T-helper 17 cell (primary cell): ENCODE data around the gene SH3RF3. TPM values are rescaled to one million over a fixed set of nuclear protein-coding genes. Genes with fewer than 3 reads are reported as not detected.

ENCODE experiments used
- ATAC-seq: fragments of 150-1000 bp; cut with Tn5 transposase; 2 replicates; pipeline ENCODE4 v1.10.0; 2021; ENCODE audit warnings: mild to moderate bottlenecking, moderate library complexity
- DNase-seq, 3 donors: peaks; one replicate each; pipeline versions ENCODE4 v3.0.0 to v3.0.0-alpha.2; 2020 to 2021
- H3K9me3 ChIP-seq: one replicate; pipeline ENCODE4 v1.7.0; 2013; ENCODE audit warnings: low read length, mild to moderate bottlenecking; ENCODE audit not compliant: control insufficient read depth, poor library complexity, severe bottlenecking
- H3K27ac Mint-ChIP-seq: one replicate; pipeline ENCODE4 v1.8.0; 2022; ENCODE audit warnings: mild to moderate bottlenecking, moderate library complexity, mixed read lengths
- H3K27me3 Mint-ChIP-seq: one replicate; pipeline ENCODE4 v1.8.0; 2022; ENCODE audit warnings: mixed read lengths
- H3K36me3 Mint-ChIP-seq: one replicate; pipeline ENCODE4 v1.8.0; 2022; ENCODE audit warnings: low read depth, mixed read lengths
- H3K4me1 Mint-ChIP-seq: one replicate; pipeline ENCODE4 v1.8.0; 2022; ENCODE audit warnings: mild to moderate bottlenecking, mixed read lengths
- H3K4me3 Mint-ChIP-seq: one replicate; pipeline ENCODE4 v1.8.0; 2022; ENCODE audit warnings: mild to moderate bottlenecking, moderate library complexity, mixed read lengths
- total RNA-seq, 4 donors: library from RNA in 2 of 4; stranded (reverse) in 2 of 4; gene quantifications; one replicate each; pipeline ENCODE4 v1.2.3 and lab custom pipeline; 2022 to 2026

The SH3RF3 gene
- total RNA-seq, 2 donors from 2014 or later: 0.16 to 0.27 TPM

- DNase-seq (no peak), ATAC-seq (no peak)
- no peaks in the 10 kb centered on the region for H3K9me3 ChIP-seq
- Mint-ChIP-seq H3K4me3 (no peak overlapping the region), H3K4me1 (no peaks in the 10 kb centered on the region), H3K27ac (no peak overlapping the region), H3K36me3 (no peaks in the 10 kb centered on the region), H3K27me3 (peaks cover 11% of the 10 kb centered on the region)
These were observed 146.4 kb downstream of the SH3RF3 start for GRCh38 chr2:109275120-109276012.

GRCh38 chr2:109277406-109277805, 148.4 kb downstream of the SH3RF3 start:
- H3K36me3 Mint-ChIP-seq: no peaks in the 10 kb centered on the region
- peaks cover 3% of the 10 kb centered on the region for H3K4me1 Mint-ChIP-seq
- peaks cover 13% of the 10 kb centered on the region for H3K27me3 Mint-ChIP-seq
- no peaks in the 10 kb centered on the region for H3K9me3 ChIP-seq
- H3K4me3 Mint-ChIP-seq: no peak overlapping the region
- H3K27ac Mint-ChIP-seq: no peak overlapping the region
- DNase-seq (no peak), ATAC-seq (no peak)

- no peaks in the 10 kb centered on the region for H3K36me3 Mint-ChIP-seq
- H3K4me1 Mint-ChIP-seq: peaks cover 5% of the 10 kb centered on the region
- DNase-seq (no peak), ATAC-seq (no peak)
- H3K4me3 Mint-ChIP-seq: no peak overlapping the region
- H3K9me3 ChIP-seq: no peaks in the 10 kb centered on the region
- H3K27me3 Mint-ChIP-seq: peaks cover 19% of the 10 kb centered on the region
- no peak overlapping the region for H3K27ac Mint-ChIP-seq
These were observed 150.3 kb downstream of the SH3RF3 start for GRCh38 chr2:109279243-109279860.

GRCh38 chr2:109280804-109281203, 151.8 kb downstream of the SH3RF3 start:
- Mint-ChIP-seq H3K27me3 (peaks cover 20% of the 10 kb centered on the region), H3K4me3 (no peak overlapping the region), H3K27ac (no peak overlapping the region), H3K4me1 (peaks cover 5% of the 10 kb centered on the region), H3K36me3 (no peaks in the 10 kb centered on the region)
- H3K9me3 ChIP-seq: no peaks in the 10 kb centered on the region
- ATAC-seq (no peak), DNase-seq (no peak)

GRCh38 chr2:109282360-109282759, 153.4 kb downstream of the SH3RF3 start:
- DNase-seq: no peak
- H3K27ac Mint-ChIP-seq: peak overlapping the region; percentile 41
- H3K4me1 Mint-ChIP-seq: peaks cover 5% of the 10 kb centered on the region
- no peak for ATAC-seq
- H3K36me3 Mint-ChIP-seq: no peaks in the 10 kb centered on the region
- no peaks in the 10 kb centered on the region for H3K9me3 ChIP-seq
- H3K4me3 Mint-ChIP-seq: no peak overlapping the region
- peaks cover 17% of the 10 kb centered on the region for H3K27me3 Mint-ChIP-seq

GRCh38 chr2:109282865-109283264, 153.9 kb downstream of the SH3RF3 start:
- Mint-ChIP-seq H3K4me3 (no peak overlapping the region), H3K4me1 (peaks cover 5% of the 10 kb centered on the region)

GRCh38 chr2:109284826-109285225, 155.8 kb downstream of the SH3RF3 start:
- Mint-ChIP-seq H3K4me1 (peaks cover 5% of the 10 kb centered on the region), H3K4me3 (no peak overlapping the region), H3K27ac (no peak overlapping the region), H3K36me3 (no peaks in the 10 kb centered on the region), H3K27me3 (peaks cover 22% of the 10 kb centered on the region)
- no peaks in the 10 kb centered on the region for H3K9me3 ChIP-seq
- ATAC-seq (no peak), DNase-seq (no peak)

More at GRCh38 chr2:109282865-109283264, 153.9 kb downstream of the SH3RF3 start:
- Mint-ChIP-seq H3K36me3 (no peaks in the 10 kb centered on the region), H3K27me3 (peaks cover 15% of the 10 kb centered on the region), H3K27ac (peak overlapping the region; percentile 41)
- ATAC-seq (no peak), DNase-seq (no peak)
- no peaks in the 10 kb centered on the region for H3K9me3 ChIP-seq

GRCh38 chr2:109285244-109285651, 156.2 kb downstream of the SH3RF3 start:
- Mint-ChIP-seq H3K36me3 (no peaks in the 10 kb centered on the region), H3K4me3 (no peak overlapping the region), H3K4me1 (peaks cover 5% of the 10 kb centered on the region), H3K27me3 (peaks cover 26% of the 10 kb centered on the region), H3K27ac (no peak overlapping the region)
- H3K9me3 ChIP-seq: no peaks in the 10 kb centered on the region
- DNase-seq (no peak), ATAC-seq (no peak)

GRCh38 chr2:109287413-109287812, 158.4 kb downstream of the SH3RF3 start:
- no peaks in the 10 kb centered on the region for H3K9me3 ChIP-seq
- ATAC-seq (no peak), DNase-seq (no peak)
- H3K27me3 Mint-ChIP-seq: peaks cover 27% of the 10 kb centered on the region
- no peaks in the 10 kb centered on the region for H3K36me3 Mint-ChIP-seq
- no peak overlapping the region for H3K4me3 Mint-ChIP-seq
- H3K27ac Mint-ChIP-seq: no peak overlapping the region
- peaks cover 2% of the 10 kb centered on the region for H3K4me1 Mint-ChIP-seq

- DNase-seq: no peak
- Mint-ChIP-seq H3K36me3 (no peaks in the 10 kb centered on the region), H3K4me3 (no peak overlapping the region), H3K4me1 (peaks cover 2% of the 10 kb centered on the region), H3K27me3 (peaks cover 27% of the 10 kb centered on the region), H3K27ac (no peak overlapping the region)
- no peak for ATAC-seq
- H3K9me3 ChIP-seq: no peaks in the 10 kb centered on the region
These were observed 158.8 kb downstream of the SH3RF3 start for GRCh38 chr2:109287838-109288237.

GRCh38 chr2:109288544-109289368, 159.8 kb downstream of the SH3RF3 start:
- no peak overlapping the region for H3K4me3 Mint-ChIP-seq
- DNase-seq: no peak
- peaks cover 2% of the 10 kb centered on the region for H3K4me1 Mint-ChIP-seq
- no peaks in the 10 kb centered on the region for H3K9me3 ChIP-seq
- no peaks in the 10 kb centered on the region for H3K36me3 Mint-ChIP-seq
- no peak overlapping the region for H3K27ac Mint-ChIP-seq
- H3K27me3 Mint-ChIP-seq: peaks cover 27% of the 10 kb centered on the region
- ATAC-seq: no peak

GRCh38 chr2:109289504-109290222, 160.7 kb downstream of the SH3RF3 start:
- no peak for DNase-seq
- ATAC-seq: no peak
- H3K9me3 ChIP-seq: no peaks in the 10 kb centered on the region
- Mint-ChIP-seq H3K4me3 (no peak overlapping the region), H3K27me3 (peaks cover 20% of the 10 kb centered on the region), H3K36me3 (no peaks in the 10 kb centered on the region), H3K4me1 (no peaks in the 10 kb centered on the region), H3K27ac (no peak overlapping the region)
